GM21381 (cell line): ENCODE results near the gene NDUFB8.
A peak's percentile ranks its signal among the peaks of the same experiment; 100 is the strongest.

ENCODE experiments used
- ATAC-seq: cut with Tn5 transposase; IDR thresholded peaks from one replicate; pipeline ENCODE4 v1.9.1; 2021; ENCODE audit warnings: mild to moderate bottlenecking, moderate library complexity; ENCODE audit not compliant: unreplicated experiment

The NDUFB8 gene

DNA sequence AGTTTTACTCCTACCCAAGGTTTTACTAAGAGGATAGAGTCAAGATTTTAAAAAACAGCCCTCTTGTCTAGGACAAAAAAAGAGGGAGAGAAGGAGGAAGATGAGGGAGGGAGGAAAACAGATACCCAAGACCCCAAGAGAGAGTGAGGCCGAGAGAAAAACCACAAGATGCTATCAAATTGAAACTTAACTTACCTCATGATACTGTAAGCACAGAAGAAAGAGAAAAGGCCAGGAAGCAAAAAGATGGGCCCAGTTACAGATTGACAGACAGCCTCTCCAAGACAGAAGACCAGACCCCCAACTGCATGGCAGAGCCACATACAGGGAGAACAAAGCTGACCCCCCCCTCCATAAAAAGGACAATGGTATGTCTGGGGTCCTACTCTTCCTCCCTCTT lies 21.4 kb downstream of the NDUFB8 start:
- ATAC-seq = no peak

DNA sequence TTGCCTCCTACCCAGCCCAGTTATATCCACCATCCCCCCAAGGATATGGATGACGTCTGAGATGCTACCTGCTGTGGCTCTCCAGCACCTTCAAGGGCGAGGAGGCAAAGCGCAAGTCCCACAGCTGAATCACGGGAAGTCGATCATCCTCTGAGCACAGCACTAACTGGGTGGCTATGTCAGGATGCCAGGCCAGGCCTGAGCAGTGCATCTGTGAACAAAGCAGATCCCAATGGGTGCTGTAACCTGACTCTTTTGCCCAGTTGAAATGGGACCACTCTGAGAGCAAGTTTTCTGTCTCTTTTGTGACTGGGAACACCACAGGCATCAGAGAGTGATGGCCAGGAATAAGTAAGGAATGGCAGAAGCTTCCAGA lies 22.3 kb downstream of the NDUFB8 start:
- ATAC-seq = no peak

DNA sequence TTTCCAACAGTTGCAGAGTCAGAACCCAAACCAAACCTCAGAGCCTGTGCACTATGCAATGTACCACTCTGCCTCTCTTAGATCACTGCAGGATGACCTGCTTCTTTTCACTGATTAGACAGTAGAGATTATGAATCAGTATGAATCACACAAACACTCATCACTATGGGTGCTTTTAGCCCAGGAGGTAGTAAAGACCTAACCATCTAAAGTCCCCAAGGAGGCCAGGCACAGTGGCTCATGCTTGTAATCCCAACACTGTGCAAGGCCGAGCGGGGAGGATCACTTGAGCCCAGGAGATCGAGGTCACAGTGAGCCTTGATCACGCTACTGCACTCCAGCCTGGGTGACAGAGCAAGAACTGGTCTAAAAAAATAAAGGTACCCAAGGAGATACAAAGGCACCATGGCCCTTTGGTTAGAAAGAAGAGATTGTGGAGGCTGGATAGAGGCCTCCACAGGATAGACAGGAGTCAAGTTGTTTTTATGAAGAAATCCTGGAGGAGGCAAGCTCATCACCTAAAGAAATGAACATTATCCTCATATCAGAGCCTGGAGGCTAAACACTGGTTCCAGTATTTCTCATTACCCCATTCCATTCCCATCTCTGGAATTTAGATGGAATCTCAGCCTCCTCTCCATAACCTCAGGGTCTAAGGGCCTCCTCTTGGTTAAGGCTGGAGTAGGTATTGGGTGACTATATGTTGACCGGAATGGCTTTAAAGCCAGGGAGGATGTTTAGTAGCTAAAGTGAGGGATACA lies 22.9 kb downstream of the NDUFB8 start:
- ATAC-seq = no peak

DNA sequence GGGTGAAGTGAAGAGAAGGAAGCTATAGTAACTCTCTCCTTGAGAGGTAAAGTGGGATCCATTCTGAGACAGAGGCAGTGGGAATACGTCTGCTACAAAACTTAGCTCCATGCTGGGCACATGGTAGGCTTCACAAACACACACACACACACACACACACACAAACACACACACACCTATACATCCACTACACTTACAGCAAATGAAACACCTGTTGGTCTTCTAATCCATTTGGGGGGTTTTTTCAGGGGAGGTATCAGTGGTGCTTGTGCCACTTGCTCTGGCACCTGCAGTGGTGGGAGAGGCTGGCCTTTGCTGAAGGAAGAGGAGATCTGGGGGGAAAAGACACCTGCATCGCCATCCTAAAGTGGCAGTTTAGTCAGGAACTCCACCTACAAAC lies 24.5 kb downstream of the NDUFB8 start:
- no peak for ATAC-seq

DNA sequence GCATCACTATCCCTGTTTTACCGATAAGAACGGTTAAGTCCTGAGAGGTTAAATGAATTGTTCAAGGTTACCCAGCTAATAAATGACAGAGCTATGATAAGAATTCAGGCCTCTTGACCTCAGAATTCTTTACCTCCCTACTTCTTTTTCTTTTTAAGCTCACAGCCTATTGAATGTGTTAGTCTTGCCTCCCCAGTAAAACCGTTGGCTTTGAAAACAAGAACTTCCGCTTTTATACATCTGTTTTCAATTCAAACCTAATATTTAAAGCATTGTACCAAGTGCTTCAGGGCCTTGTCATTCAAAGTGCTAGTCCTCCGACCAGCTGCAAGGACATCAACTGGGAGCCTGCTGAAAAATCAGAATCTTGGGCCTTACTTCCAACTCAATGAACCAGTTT lies 25.6 kb downstream of the NDUFB8 start:
- ATAC-seq = no peak

DNA sequence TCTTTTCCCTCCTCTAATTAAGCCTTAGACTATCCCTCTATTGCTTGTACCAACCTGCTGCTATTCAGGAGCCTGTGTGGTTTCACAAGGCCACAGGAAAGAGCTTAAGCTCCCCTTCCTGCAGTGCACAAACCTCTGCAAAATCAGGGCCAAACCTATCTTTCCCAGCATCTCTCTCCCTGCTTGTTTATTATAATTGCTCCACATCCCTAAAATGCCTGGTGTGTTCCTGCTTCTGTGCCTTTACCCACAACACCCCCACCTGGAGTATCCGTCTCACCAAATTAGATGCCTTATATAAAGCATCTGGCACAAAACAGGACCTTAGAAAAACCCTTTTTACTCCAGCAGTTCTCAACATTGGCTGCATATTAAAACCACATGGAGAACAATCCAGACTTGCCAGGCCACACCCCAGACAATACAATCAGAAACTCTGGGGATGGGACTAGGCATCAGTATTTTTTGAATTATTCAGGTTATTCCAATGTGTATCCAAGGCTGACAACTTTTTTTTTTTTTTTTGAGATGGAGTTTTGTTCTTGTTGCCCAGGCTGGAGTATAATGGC lies 26.7 kb downstream of the NDUFB8 start:
- ATAC-seq = no peak

DNA sequence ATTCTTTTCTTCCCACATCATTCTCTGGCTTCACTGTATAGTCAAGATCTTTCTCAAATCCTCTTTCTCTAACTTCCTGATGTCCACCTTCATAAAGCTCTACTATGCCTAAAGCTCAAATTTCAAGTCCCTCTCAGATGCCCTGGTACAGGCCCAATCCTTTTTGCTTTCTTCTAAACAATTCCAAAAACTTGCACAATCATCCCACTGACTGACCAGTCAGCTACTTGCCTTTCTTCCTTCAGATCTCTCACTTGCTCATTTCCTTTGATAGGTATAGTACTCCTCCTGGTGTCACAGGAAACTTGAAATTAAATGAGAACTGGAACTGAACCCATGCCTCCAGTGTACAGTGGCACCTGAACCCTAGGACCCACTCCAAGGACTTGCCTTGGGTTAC lies 28.2 kb downstream of the NDUFB8 start:
- ATAC-seq = no peak

DNA sequence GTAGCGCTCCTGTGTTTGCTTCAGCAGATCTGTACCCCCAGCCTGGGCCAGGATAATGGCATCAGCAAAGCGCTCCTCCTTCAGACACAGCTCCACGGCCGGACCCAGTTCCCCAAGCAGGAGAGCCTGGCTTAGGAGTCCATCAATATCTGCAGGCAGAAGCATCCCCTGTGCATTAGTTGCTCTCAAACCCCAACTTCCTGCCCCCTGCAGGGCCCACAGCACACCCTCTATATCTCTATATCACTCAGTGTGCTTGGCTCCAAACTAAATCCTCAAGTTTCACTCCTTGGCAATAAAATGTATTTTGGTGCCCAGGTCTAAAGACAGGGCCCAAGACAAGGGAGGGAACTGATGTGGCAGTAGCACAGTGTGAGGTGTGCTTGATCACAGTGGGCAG lies 31.6 kb downstream of the NDUFB8 start:
- no peak for ATAC-seq

DNA sequence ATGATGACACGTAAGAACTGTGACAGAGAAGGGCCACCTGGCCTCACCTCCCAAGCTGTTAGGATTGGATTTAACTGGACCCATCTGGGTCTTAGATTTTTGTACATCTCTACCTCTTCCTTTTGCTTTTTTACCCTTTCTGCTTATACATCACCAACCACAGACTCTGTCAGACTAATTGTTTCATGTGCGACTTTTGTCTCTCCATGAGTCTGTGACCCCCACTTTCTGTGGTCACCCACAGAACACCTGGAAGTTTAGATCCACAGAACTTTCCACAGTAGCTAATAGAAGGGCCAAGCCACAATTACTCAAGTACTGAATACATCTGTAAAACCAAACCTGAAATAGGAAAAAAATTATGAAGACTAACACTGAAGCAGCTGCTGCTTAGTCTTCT lies 33.1 kb downstream of the NDUFB8 start:
- no peak for ATAC-seq

DNA sequence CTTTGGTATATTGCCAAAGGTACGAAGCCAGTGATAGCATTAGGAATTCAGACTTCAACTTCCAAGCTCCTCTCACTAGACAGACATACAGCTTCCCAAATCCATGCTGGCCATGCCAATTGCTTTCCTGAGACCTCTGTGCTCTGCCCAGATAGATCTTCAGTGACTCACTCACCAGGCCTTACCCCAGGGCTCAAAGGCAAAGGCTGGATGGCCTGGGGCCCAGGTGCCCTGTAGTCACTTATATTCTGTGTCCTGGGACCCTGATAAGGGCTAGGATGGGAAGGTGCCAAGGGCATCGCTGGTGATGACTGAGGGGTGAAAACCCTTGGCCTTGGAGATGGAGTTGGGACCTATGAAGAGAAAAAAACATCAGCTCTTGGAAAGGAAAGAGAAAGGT lies 39.1 kb downstream of the NDUFB8 start:
- ATAC-seq = no peak

DNA sequence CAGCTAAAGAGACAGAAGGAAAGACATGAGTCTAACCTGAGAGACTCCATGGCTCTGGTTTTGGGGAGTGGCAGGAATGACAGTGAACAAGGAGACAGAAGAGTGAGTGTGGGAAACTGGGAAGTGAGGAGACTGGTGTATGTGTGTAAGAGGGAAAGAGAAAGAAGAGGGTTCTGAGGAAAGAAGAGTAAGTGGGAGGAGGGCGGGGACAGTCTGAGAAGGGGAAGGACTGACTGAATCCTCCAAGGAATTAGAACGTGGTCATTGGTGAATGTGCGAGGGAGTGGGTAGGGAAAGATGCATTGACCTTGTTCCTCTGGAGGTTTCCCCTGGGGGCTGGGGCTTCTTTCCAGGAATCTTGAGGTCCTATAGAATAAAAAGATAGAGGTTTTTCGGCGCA lies 40.3 kb downstream of the NDUFB8 start:
- ATAC-seq = no peak

DNA sequence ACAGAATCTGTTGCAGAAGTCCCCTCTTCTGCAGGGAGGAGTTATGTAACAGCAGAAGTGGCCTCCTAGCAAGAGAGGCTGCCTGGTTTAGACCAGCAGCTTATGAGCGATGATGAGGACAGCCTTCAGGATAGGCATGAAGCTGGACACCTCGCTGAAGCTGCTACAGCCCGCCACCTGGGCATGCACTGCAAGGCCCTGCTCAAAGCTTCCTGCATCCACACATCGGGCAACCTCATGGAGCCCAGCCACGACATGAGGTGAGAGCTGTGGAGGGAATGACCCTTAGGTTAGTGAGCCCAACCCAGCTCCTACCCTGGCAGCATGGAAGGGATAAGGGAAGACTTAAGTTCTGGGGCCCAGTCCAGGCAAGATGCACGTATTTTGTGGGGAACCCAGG lies 42.1 kb downstream of the NDUFB8 start:
- ATAC-seq = no peak

DNA sequence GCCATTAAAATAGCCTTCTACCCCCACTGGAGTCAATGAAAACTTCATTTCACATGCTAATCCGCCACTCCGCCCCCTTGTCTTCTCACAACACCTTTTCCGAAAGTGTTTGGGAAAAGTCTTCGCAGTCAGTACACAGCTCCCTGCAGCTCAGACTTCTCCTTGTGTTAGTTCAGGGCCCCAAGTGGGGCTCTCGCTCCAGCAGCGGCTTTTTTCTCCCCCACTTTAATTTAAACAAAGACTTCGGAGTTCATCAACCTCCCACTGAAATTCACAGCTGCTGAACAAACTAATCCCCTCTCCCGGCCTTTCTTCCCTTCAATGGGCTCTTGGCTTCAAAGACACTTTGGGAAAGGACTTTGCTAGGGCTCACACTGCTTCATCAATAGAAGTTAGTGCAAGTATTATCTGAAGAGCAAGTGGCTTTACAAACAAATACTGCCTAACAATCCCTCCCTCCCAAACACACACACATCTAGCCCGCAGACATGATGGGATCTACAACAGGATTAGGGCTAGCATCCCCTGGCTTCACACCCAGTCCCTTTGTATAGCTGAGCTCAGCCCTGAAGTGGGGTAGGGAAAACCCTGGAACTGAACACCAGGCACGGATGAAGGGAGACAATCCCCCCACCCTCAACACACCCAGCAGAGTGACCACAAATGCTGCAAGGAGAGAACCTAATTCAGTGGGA lies 43.7 kb downstream of the NDUFB8 start:
- no peak for ATAC-seq

DNA sequence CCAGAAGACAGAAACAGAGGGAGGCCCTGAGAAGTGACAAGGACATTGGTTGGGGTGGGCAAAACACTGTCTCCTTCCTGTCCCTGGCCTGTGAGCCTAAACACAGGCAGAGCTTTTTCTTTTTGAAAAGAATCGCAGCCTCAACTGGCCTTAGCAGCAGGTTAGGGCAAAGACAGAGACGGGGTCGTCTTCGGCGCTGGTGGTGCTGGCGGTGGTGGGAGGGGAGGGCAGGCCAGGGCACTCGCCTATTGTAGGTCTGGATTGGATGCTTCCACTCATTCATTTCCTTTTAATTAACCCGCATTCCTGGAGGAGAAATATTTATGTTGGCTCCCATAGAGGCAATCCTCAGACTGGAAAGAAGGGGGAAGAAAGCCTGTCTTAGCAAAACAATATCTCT lies 44.3 kb downstream of the NDUFB8 start:
- ATAC-seq = no peak

DNA sequence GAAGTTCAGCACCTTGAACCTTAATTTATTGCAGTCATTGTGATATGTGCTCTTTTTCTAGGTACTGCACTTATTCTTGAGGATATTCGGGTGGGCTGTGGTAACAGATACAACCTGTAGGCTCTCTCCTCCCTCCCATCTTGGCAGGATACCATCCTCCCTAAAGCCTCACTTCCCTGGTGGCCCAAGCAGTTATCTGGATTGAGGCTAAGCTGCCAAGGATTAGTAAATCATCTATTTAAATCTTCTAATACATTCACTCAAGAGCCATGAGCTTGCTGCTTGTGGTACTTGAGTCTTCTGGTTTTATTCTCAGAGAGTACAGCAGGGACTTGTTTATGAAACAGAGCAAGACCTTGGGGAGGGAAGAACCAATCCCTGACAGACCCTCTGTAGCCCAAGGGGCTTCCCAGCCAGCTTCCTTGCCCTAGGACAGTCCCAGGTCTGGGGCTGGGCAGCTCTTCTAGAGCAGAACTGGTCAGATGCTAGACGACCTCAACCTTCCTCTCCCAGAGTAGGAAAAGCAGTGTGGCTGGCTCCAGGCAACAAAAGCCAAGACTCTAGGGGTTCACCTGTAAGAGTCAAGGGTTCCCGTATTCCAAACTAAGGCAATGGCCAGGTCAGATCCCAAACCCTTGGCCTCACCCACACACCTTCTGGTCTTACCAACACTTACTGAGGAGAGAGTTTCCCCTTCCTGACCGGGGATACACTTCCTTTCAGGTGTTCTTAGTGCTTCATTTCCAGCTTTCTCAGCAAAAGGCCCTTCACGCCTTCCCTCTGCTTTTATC lies 45.6 kb downstream of the NDUFB8 start:
- ATAC-seq = no peak

DNA sequence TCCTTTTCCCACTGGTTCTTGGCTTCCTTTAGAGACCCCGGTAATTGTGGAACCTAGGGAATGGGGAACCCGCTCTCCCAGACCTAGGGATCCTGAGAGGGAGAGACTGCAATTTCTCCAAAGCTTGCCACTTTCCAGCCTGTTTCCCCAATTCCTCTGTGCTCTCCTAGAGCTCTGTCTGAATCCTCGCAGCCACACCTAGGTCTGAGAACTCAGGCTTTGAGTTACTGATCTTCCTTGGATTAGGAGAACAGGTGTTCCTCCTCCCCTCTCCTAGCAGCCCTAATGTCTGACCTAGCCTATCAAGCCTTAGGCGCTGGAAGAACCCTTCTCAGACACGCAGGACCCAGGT lies 46.9 kb downstream of the NDUFB8 start:
- ATAC-seq = no peak

DNA sequence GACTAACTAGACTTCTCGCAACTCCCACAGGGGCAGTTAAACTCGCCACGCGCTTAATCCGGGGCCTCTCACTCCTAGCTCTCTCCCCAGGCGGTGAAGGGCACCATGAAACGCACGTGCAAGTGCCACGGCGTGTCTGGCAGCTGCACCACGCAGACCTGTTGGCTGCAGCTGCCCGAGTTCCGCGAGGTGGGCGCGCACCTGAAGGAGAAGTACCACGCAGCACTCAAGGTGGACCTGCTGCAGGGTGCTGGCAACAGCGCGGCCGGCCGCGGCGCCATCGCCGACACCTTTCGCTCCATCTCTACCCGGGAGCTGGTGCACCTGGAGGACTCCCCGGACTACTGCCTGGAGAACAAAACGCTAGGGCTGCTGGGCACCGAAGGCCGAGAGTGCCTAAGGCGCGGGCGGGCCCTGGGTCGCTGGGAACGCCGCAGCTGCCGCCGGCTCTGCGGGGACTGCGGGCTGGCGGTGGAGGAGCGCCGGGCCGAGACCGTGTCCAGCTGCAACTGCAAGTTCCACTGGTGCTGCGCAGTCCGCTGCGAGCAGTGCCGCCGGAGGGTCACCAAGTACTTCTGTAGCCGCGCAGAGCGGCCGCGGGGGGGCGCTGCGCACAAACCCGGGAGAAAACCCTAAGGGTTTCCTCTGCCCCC lies 47.4 kb downstream of the NDUFB8 start:
- peak; percentile 49 for ATAC-seq

DNA sequence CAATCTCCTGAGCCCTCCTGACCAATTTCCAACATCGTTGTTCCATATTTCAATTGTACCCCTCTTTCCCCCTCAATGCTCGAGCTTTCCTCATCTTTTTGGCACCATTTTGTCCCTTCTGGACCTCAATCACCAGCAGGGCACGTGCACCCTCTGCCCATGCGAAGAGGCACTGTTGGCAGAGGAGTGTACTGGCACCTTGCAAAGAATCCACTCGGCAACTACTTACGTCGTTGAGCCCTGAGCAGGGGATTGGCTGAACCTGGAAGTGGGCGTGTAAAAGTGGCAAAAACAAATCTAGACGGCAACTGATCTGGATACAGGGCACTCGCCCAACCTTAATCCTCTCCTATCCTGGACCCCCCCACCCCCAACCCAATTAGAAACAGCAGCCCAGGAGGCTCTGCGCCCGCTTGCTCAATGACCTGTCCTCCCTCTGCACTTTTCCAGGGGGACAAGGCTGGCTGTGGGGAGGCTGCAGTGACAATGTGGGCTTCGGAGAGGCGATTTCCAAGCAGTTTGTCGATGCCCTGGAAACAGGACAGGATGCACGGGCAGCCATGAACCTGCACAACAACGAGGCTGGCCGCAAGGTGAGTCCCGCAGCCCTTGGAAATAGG lies 48.1 kb downstream of the NDUFB8 start:
- ATAC-seq = peak; percentile 98

DNA sequence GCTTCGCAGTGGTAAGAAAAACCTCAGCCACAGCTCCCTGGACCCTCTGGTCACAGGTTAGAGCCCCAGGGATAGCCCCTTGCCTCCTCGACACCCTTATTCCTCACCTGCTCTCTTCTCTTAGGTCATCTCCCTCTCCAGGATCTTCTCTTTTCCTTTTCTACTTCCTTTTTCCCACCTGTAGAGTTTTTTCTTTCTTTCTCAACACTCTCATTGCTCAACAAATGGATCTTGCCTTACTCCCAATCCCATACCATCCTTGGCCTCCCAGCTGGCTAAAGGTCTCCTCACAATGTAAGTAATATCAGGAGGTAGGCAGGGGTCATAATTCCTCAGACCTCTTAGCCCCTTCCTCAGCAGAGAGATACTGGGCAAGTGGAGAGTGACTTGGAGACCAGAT lies 49.7 kb downstream of the NDUFB8 start:
- ATAC-seq = no peak

DNA sequence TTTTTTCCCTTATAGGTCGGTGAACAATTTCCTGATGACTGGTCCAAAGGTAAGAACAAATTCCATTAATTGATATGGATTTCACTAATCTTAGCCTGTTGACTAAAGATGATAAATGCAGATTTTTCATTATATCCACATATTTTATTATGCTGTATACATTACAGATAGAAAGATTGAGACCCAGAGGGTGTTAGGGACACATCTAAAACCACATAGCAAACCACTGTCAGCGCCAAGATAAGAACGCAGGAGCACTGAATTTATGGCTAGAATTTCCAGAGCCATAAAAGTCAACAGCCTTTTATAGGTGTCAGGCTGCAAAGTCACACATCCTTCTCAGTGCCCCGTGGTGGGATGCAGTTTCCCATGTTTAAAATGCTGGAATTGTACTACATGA lies 50.6 kb downstream of the NDUFB8 start:
- ATAC-seq = no peak

DNA sequence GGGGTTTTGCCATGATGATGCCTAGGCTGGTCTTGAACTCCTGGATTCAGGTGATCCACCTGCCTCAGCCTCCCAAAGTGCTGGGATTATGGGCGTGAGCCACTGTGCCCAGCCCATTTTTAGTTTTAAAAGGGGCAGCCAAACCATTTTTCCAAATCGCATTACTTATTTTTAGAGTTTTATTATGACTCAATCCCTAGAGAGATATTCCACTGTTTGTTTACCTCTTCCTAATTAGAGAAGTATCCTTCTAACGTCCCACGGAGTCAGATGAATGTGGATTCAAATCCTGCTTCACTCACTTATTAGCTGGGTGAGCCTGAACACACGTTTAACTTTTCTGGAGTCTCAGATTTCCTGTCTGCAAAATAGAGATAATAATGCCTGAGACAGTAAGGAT lies 51.7 kb downstream of the NDUFB8 start:
- ATAC-seq = no peak
